Omental fat pad (tissue), 4 donors: ENCODE data around the gene FCHSD1. TPM values are rescaled to one million over a fixed set of nuclear protein-coding genes. Genes with fewer than 3 reads are reported as not detected.

Experiments used
- ATAC-seq: fragments of 150-250 bp; one replicate; pipeline ENCODE4 v1.9.1; 2016; ENCODE audit warnings: mild to moderate bottlenecking, moderate library complexity; ENCODE audit not compliant: low FRiP score
- DNase-seq: peaks from one replicate; pipeline ENCODE4 v3.0.0-alpha.2; 2019; ENCODE audit warnings: low spot score
- total RNA-seq, 4 donors: library from RNA; depleted of rRNA; stranded (reverse); fragments of >200 nt; gene quantifications; one replicate each; pipeline ENCODE4 v1.1.0, GENCODE V29; 2016
- TF ChIP-seq, protein P1 (sequence below), 3 donors: fragments of 450-650 bp; IDR thresholded peaks; one replicate each; pipeline ENCODE4 v1.5.1; 2016 to 2017; ENCODE audit warnings: antibody characterized with exemption in 3 of 3, mild to moderate bottlenecking in 3 of 3, moderate library complexity in 2 of 3

FCHSD1 gene
- total RNA-seq, 4 donors from 2014 or later: 11.2 to 19.7 (median 15.5) TPM

- TF ChIP-seq, protein P1, sequence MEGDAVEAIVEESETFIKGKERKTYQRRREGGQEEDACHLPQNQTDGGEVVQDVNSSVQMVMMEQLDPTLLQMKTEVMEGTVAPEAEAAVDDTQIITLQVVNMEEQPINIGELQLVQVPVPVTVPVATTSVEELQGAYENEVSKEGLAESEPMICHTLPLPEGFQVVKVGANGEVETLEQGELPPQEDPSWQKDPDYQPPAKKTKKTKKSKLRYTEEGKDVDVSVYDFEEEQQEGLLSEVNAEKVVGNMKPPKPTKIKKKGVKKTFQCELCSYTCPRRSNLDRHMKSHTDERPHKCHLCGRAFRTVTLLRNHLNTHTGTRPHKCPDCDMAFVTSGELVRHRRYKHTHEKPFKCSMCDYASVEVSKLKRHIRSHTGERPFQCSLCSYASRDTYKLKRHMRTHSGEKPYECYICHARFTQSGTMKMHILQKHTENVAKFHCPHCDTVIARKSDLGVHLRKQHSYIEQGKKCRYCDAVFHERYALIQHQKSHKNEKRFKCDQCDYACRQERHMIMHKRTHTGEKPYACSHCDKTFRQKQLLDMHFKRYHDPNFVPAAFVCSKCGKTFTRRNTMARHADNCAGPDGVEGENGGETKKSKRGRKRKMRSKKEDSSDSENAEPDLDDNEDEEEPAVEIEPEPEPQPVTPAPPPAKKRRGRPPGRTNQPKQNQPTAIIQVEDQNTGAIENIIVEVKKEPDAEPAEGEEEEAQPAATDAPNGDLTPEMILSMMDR (IDR thresholded peaks at IDR 0.05): no peak
Observed at GRCh38 chr5:141672841-141673813, 21.9 kb upstream of the FCHSD1 start.

DNA sequence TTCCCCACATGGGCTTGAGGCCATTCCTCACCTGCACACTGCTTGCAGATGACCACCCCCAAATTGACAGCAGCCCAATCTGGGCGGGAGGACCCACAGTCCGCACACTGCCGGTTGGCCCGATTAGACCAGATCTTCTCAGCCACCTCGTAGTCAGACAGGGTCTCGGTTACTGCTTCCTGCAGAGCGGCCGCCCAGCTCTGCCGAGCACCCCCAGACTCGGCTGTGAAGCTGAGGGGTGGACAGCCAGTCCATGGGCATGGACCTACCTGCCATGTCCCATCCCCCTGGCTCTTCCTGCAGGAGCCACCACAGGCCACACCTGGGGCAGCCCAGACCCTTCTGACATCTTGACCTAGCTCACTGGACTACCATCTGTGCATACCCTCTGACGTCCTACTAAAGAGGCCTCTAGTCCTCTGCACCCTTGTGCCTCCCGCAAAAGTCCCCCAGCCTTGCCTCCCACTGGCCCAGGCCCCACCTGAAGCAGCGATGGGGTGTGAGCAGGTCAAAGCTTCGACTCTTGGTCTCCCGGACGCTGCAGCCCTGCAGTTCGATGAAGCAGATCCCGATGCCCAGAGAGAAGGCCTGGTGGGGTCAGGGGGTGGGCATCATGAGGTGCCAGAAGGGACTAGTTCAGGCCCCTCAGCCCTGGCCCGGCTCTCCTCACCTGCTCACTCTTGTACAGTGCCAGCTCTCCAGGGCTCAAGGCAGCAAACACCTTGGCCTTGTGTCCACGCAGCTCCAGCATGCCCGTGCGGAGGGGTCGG lies 21.0 kb upstream of the FCHSD1 start:
- DNase-seq: no peak
- TF ChIP-seq, protein P1 (IDR thresholded peaks at IDR 0.05): no peak
- no peak for ATAC-seq

More at GRCh38 chr5:141672841-141673813, 21.9 kb upstream of the FCHSD1 start:
- DNase-seq (no peak), ATAC-seq (no peak)

DNA sequence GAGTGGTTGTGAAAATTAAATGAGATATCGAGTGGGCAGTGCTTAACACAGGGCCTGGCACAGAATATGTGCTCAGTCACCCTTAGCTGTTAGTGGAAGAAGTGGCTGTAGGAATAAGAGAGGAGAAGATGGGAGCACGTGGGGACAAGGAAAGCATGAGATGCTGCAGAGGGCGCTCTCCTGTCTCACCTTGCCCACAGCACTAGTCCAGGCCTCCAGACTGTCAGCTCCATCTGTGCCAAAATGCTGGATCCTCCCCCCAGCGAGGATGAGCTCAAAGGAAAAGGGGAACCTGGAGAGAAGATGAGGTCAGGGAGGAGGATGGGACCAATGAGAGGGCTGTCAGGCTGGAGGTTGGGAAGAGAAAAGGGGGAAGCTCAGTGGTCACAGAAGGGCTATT lies 18.3 kb upstream of the FCHSD1 start:
- ATAC-seq: no peak
- TF ChIP-seq, protein P1 (IDR thresholded peaks at IDR 0.05): no peak
- DNase-seq: no peak

- TF ChIP-seq, protein P1 (IDR thresholded peaks at IDR 0.05): no peak
- DNase-seq (no peak), ATAC-seq (no peak)
Observed at GRCh38 chr5:141668601-141669265, 17.5 kb upstream of the FCHSD1 start.

DNA sequence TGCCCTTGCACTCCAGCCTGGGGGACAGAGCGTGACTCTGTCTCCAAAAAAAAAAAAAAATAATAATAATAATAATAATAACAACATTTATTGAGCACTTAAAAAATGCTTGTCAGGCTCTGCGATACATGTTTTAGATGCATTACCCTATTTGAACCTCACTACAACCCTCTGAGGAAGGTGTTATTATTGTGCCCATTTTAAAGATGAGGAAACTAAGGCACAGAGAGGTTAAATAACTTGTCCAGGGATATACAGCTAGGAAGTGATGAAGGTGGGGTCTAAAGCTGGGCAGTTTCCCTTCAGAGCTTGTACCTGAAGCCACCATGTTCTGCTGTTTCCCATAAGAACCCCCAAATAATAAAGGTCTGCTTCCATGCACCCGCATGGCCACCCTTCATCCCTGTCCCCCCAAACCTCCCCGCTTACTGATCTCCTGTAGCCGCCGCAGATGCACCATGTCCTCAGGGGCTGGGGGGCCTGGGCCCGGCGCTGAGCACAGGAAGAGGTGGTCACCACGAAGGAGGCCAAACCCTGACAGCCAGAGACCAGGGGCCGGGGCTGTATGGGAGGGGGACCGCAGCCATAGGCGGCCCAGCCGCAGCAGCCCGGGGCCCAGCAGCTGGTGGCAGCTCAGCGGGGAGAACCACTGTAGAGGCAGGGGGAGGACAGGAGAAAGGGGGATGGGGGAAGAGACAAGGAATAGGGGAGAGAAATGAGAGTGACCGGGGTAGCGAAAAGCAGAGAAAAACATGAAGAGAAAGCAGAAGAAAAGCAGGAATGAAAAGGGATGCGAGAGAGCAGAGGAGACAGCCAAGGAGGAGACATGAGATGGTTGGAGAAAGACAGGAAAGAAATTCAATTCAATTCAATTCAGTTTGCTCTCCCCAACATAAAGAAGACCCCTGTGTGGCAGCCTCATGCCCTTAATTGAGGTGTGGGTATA lies 15.1 kb upstream of the FCHSD1 start:
- TF ChIP-seq, protein P1 (IDR thresholded peaks at IDR 0.05): no peak
- ATAC-seq (no peak), DNase-seq (no peak)
